H7 (cell line): ENCODE results near the gene PLSCR4. TPM values are rescaled to one million over a fixed set of nuclear protein-coding genes. Genes with fewer than 3 reads are reported as not detected.

Experiments used
- DNase-seq: peaks from one replicate; pipeline ENCODE4 v3.0.0; 2012
- H3K27me3 ChIP-seq: 2 replicates; pipeline ENCODE4 v1.6.0; 2011; ENCODE audit warnings: mild to moderate bottlenecking, low read length; ENCODE audit not compliant: control insufficient read depth, insufficient read depth
- H3K36me3 ChIP-seq: replicated peaks from 2 replicates; pipeline ENCODE4 v1.5.1; 2011; ENCODE audit warnings: low read length; ENCODE audit not compliant: control insufficient read depth, insufficient read depth
- H3K4me3 ChIP-seq: 2 replicates; pipeline ENCODE4 v1.5.1; 2011; ENCODE audit warnings: low read depth, mild to moderate bottlenecking, control low read depth, low read length, moderate library complexity; ENCODE audit not compliant: insufficient read depth
- total RNA-seq: library from RNA; depleted of rRNA; stranded (reverse); fragments of >200 nt; shearing (Covaris generic); gene quantifications from 2 replicates; pipeline ENCODE4 v1.2.3, GENCODE V29; 2014

The PLSCR4 gene
- total RNA-seq, 1 experiment from 2014 or later = 4.8 TPM

DNA sequence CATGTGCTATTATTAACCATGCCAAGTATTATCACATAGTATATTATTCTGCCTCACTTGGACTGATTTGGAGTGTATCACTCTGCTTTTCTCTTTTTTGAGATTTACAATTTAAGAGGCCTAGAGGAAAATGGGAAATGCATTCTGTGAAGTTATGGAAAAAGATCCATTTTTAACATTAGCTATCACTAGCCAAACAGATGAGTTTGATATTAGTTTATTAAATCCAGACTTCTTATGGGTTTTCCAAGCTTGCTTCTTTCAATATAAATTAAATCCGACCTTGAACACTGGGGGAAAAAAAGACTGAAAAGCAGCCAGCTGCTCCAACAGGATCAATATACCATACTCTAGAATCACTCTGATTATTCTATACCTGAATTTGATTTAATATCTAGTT is 59.9 kb downstream of the PLSCR4 start:
- DNase-seq = no peak
- Histone ChIP-seq H3K27me3 (no peaks in the 10 kb centered on the region), H3K4me3 (no peak overlapping the region), H3K36me3 (no peaks in the 10 kb centered on the region)

DNA sequence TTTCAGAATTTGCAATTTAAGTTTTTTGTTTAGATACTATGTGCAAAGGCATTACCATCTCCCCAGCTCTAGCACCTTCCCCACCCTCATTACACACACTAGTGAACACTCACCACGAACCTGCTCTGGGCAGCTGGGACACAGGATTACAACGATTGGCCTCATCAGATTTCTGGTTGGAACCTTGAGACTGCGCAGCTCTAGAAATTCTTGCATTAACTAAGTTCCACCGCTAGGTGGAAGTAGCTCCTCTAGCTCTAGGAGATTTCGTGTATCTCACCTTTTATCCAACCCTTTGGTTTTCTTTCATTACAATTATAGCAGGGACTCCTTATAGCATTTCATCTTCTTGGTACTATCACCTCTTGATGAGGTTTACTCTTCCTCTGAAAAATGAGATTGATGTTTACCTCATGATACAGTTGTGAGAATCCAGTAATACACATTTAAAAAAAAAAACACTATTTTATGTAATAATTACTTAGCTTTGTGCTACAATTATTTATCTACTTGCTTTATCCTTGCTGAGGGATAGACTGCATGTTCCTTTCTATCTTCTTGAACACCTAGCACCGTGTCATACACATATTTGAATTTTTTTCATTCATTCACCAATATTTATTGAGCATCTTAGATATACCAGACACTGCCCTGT is 61.3 kb downstream of the PLSCR4 start:
- peak; percentile 19 for DNase-seq
- Histone ChIP-seq H3K27me3 (no peaks in the 10 kb centered on the region), H3K36me3 (no peaks in the 10 kb centered on the region), H3K4me3 (no peak overlapping the region)

- H3K27me3 ChIP-seq = no peaks in the 10 kb centered on the region
- H3K4me3 ChIP-seq = no peak overlapping the region
- peak; percentile 4 for DNase-seq
- no peaks in the 10 kb centered on the region for H3K36me3 ChIP-seq
Observed at GRCh38 chr3:146187334-146187950, 63.5 kb downstream of the PLSCR4 start.

- Histone ChIP-seq H3K4me3 (no peak overlapping the region), H3K27me3 (no peaks in the 10 kb centered on the region), H3K36me3 (no peaks in the 10 kb centered on the region)
- no peak for DNase-seq
Observed at GRCh38 chr3:146184241-146185015, 66.5 kb downstream of the PLSCR4 start.

- no peak overlapping the region for H3K4me3 ChIP-seq
- no peaks in the 10 kb centered on the region for H3K36me3 ChIP-seq
- DNase-seq = no peak
- no peaks in the 10 kb centered on the region for H3K27me3 ChIP-seq
Observed at GRCh38 chr3:146181216-146181615, 69.7 kb downstream of the PLSCR4 start.

DNA sequence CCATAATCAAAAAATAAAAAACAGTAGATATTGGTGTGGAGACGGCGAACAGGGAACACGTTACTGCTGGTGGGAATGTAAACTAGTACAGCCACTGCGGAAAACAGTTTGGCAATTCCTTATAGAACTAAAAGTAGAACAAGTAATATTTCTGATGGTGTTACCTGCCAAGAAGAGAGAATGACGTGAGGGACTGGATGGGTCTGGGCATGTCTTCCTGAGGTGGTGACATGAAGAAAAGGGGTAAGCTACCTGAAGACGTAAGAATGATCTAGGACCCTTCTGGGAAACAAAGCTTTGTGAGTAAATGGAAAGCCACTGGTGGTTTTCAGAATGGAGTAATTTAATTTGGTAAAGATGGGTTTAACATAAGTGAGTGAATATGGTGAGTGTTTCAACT is 70.5 kb downstream of the PLSCR4 start:
- H3K4me3 ChIP-seq = no peak overlapping the region
- no peak for DNase-seq
- no peaks in the 10 kb centered on the region for H3K27me3 ChIP-seq
- no peaks in the 10 kb centered on the region for H3K36me3 ChIP-seq

DNA sequence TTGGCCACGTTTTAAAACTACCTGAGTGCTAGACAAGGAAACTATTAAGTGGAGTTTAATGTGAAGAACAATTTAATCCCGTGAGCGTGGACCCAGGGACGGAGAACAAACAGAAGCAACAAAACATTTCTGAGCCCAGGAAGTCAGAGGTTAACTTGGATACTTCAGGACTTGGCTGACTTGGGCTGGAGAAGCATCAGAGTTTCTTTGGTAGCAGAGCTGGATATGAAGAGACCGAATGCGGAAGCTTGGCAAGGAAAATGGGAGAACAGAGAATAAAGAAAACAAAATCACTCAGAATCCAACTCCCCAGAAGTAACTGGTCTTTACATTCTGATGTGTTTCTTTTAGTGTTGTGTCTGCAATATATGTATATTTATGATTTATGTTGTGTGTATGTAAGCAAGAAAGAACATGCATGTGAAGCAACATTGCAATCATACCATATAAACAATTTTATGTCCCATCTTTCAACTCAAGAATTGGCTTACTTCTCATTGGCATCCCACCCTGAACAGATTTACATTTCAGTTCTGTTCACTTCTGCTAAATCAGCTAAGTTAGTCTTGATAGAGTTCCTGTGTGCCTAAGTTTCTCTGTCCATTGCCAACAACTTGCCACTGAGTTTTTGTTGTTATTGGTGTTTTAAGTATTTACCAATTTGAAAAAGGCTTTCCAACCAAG is 72.8 kb downstream of the PLSCR4 start:
- no peaks in the 10 kb centered on the region for H3K36me3 ChIP-seq
- no peak for DNase-seq
- no peak overlapping the region for H3K4me3 ChIP-seq
- H3K27me3 ChIP-seq = no peaks in the 10 kb centered on the region

GRCh38 chr3:146177519-146177918 is 73.4 kb downstream of the PLSCR4 start:
- no peaks in the 10 kb centered on the region for H3K36me3 ChIP-seq

DNA sequence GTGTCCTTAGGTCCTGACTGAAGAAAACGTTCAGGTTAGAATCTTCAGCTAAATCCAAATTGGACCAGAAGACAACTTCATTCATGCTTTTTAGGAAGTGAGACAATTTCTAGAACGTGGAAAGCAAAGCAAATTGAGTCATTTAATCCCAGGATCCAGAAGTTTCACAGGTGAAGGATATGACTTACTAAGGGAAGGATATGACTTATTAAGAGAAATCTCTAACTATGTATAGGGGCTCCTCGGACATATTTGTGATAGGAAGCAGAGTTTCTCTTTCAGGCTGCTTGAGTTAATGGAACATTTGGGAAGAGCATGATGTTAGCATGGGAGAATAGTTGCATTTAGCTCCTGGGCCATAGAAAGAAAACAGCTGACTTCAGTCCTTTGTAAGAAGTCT is 73.8 kb downstream of the PLSCR4 start:
- no peaks in the 10 kb centered on the region for H3K36me3 ChIP-seq
- no peak for DNase-seq
- H3K27me3 ChIP-seq = no peaks in the 10 kb centered on the region
- no peak overlapping the region for H3K4me3 ChIP-seq

More at GRCh38 chr3:146177519-146177918, 73.4 kb downstream of the PLSCR4 start:
- DNase-seq = no peak
- Histone ChIP-seq H3K27me3 (no peaks in the 10 kb centered on the region), H3K4me3 (no peak overlapping the region)

DNA sequence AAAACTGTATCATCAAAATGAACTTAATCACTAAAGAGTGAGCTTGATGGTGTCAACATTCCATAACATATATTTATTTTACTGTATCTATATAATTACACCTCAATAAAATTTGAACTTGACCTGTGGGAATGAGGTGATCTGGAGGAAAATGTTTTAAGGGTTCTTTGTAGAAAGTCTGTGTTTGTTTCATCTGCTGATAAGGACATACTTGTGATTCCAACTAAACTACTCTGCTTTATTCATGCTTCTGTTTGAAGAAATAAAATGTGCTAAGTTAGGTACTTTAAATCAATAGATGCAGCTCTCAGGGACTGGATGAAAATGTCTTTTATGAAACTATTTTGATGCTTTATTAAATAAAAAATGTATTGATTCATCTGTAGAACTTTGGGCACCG is 78.3 kb downstream of the PLSCR4 start:
- DNase-seq = no peak
- Histone ChIP-seq H3K36me3 (no peaks in the 10 kb centered on the region), H3K4me3 (no peak overlapping the region), H3K27me3 (no peaks in the 10 kb centered on the region)

DNA sequence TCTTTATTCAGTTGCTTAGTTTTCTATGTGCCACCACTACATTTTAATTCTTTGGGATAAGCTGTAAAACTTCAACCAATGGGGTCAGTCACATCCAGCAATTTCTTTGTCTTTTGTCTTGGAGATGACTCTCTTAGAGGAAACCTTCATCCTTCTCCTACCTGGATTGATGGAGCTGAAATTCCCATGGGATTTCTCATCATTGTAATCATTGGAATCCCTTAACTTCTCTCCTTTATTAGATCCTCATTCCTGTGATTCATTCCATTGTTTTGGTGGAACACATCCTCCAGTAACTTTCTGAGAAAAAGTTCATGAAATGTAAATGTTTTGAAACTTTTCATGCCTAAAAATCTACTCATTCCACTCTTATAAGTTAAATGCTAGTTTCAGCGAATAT is 80.3 kb downstream of the PLSCR4 start:
- DNase-seq = no peak
- Histone ChIP-seq H3K4me3 (no peak overlapping the region), H3K36me3 (no peaks in the 10 kb centered on the region), H3K27me3 (no peaks in the 10 kb centered on the region)

GRCh38 chr3:146169891-146170290 is 81.0 kb downstream of the PLSCR4 start:
- no peak for DNase-seq
- no peaks in the 10 kb centered on the region for H3K27me3 ChIP-seq
- no peaks in the 10 kb centered on the region for H3K36me3 ChIP-seq
- no peak overlapping the region for H3K4me3 ChIP-seq

DNA sequence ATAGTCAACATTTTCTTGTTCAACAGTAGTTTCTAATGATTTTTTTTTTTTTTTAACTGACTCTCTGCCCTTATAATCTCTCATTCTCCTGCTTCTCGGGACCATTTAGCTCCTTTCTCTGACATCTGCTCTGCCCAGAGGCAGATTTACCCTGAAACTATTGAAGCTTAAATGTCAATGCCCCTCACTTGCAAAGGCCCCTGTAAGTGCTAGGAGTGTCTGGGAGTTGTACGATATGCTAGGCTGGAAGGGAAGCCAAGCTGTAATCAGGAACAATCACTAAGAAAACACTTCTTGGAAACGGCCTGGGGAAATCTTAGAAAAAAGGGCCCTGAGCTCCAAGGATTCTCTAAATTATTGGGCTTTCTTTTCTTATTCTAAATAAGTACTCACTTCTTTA is 84.1 kb downstream of the PLSCR4 start:
- Histone ChIP-seq H3K27me3 (peaks cover 4% of the 10 kb centered on the region), H3K4me3 (no peak overlapping the region), H3K36me3 (no peaks in the 10 kb centered on the region)
- DNase-seq = no peak

GRCh38 chr3:146166415-146166821 is 84.5 kb downstream of the PLSCR4 start:
- no peak overlapping the region for H3K4me3 ChIP-seq
- no peak for DNase-seq
- H3K36me3 ChIP-seq = no peaks in the 10 kb centered on the region
- H3K27me3 ChIP-seq = peaks cover 7% of the 10 kb centered on the region

DNA sequence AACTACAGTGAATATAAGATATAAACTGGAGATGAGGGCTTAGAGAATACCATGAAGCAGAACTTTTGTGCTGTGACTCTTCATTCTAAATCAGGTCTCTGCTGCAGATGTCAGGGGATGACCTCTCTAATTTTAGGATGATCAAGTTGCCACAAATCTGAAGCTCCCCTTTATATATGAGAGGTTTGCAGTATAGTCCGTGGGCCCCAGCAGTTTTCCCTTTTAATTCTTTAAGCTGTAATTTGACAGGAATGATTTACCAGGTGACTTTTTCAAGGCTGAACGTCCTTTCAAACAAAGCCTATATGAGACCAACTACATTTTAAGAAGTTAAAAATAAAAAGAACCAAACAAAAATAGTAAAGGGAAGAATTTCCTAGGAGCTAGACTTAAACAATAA is 85.0 kb downstream of the PLSCR4 start:
- peaks cover 7% of the 10 kb centered on the region for H3K27me3 ChIP-seq
- DNase-seq = no peak
- H3K4me3 ChIP-seq = no peak overlapping the region
- H3K36me3 ChIP-seq = no peaks in the 10 kb centered on the region
